K562 (cell line): ENCODE results near the gene FOXR1.

ENCODE experiments used
- BHLHE40 ChIP-seq: IDR thresholded peaks from 2 replicates; pipeline ENCODE4 v1.6.1; 2011; ENCODE audit warnings: low read length, improper control_type of control experiment
- FOXJ3 ChIP-seq: sonication (generic); formaldehyde crosslinking; IDR thresholded peaks from 2 replicates; pipeline ENCODE4 v1.4.0; 2020; ENCODE audit warnings: mild to moderate bottlenecking, missing genetic modification reagents
- MAZ ChIP-seq, 2 experiments: fragments of 450-650 bp in 1 of 2; sonication (generic) in 1 of 2; formaldehyde crosslinking; IDR thresholded peaks in 1 of 2; conservative IDR thresholded peaks in 1 of 2; 2 replicates each; pipeline versions ENCODE4 v1.4.0 to v1.5.0; 2020; ENCODE audit warnings: mild to moderate bottlenecking in 1 of 2, missing genetic modification reagents in 1 of 2
- MCM5 ChIP-seq: fragments of 450-650 bp; IDR thresholded peaks from 2 replicates; pipeline ENCODE4 v1.6.1; 2016; ENCODE audit warnings: low read depth
- MXI1 ChIP-seq: IDR thresholded peaks from 2 replicates; pipeline ENCODE4 v1.6.1; 2011; ENCODE audit warnings: low read depth, mild to moderate bottlenecking, improper control_type of control experiment, low read length
- POLR2A ChIP-seq: fragments of 450-650 bp; conservative IDR thresholded peaks from 2 replicates; pipeline ENCODE4 v1.6.1; 2016
- RFX5 ChIP-seq: IDR thresholded peaks from 2 replicates; pipeline ENCODE4 v1.6.1; 2011; ENCODE audit warnings: low read depth, mild to moderate bottlenecking, improper control_type of control experiment, low read length
- TF ChIP-seq, protein P1 (sequence below), 3 experiments: IDR thresholded peaks in 2 of 3; conservative IDR thresholded peaks in 1 of 3; 2 replicates each; pipeline ENCODE4 v1.5.1; 2011 to 2012; ENCODE audit warnings: low read length in 3 of 3, mild to moderate bottlenecking in 3 of 3, control low read depth in 2 of 3, improper control_type of control experiment in 1 of 3, inconsistent platforms in 1 of 3, low read depth in 1 of 3, mixed read lengths in 1 of 3, moderate library complexity in 1 of 3; ENCODE audit not compliant: insufficient read depth in 2 of 3
- TF ChIP-seq, protein P2 (sequence below): fragments of 250-450 bp; sonication (Bioruptor Pico); IDR thresholded peaks from 2 replicates; pipeline ENCODE4 v1.4.0; 2020
- TF ChIP-seq, protein P3 (sequence below): sonication (generic); formaldehyde crosslinking; IDR thresholded peaks from 2 replicates; pipeline ENCODE4 v1.9.0; 2022; ENCODE audit warnings: mild to moderate bottlenecking, missing genetic modification reagents

DNA sequence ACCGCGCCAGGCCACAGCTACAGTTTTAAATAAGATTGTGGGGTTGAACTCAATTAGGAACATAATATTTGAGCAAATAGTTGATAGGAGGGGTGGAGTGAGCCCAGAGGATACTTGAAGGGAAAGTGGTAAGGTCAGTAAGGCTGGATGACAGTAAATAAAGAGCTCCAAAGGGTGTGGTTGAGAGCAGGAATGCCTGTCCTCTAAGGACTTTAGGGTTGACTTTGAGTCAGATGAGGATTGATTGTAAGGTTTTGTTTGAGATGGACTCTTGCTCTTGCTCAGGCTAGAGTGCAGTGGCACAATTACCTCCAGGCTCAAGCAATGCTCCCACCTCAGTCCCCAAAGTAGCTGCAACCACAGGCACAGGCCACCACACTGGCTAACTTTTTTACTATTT is 2.4 kb downstream of the FOXR1 start:
- TF ChIP-seq FOXJ3 (CRISPR knock-in tag) (no peak), POLR2A (no peak), BHLHE40 (no peak), RFX5 (no peak), MXI1 (no peak), MAZ (CRISPR knock-in tag; conservative IDR thresholded peaks at IDR 0.05 in 1 of 2, IDR thresholded peaks at IDR 0.05 in 1 of 2) (no peak), MCM5 (no peak)
- TF ChIP-seq, protein P1, sequence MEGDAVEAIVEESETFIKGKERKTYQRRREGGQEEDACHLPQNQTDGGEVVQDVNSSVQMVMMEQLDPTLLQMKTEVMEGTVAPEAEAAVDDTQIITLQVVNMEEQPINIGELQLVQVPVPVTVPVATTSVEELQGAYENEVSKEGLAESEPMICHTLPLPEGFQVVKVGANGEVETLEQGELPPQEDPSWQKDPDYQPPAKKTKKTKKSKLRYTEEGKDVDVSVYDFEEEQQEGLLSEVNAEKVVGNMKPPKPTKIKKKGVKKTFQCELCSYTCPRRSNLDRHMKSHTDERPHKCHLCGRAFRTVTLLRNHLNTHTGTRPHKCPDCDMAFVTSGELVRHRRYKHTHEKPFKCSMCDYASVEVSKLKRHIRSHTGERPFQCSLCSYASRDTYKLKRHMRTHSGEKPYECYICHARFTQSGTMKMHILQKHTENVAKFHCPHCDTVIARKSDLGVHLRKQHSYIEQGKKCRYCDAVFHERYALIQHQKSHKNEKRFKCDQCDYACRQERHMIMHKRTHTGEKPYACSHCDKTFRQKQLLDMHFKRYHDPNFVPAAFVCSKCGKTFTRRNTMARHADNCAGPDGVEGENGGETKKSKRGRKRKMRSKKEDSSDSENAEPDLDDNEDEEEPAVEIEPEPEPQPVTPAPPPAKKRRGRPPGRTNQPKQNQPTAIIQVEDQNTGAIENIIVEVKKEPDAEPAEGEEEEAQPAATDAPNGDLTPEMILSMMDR (IDR thresholded peaks at IDR 0.05 in 2 of 3, conservative IDR thresholded peaks at IDR 0.05 in 1 of 3; ENCODE audit: insufficient read depth in 2 of 3, low read depth in 1 of 3, low read length in 3 of 3): no peak
- TF ChIP-seq, protein P2, sequence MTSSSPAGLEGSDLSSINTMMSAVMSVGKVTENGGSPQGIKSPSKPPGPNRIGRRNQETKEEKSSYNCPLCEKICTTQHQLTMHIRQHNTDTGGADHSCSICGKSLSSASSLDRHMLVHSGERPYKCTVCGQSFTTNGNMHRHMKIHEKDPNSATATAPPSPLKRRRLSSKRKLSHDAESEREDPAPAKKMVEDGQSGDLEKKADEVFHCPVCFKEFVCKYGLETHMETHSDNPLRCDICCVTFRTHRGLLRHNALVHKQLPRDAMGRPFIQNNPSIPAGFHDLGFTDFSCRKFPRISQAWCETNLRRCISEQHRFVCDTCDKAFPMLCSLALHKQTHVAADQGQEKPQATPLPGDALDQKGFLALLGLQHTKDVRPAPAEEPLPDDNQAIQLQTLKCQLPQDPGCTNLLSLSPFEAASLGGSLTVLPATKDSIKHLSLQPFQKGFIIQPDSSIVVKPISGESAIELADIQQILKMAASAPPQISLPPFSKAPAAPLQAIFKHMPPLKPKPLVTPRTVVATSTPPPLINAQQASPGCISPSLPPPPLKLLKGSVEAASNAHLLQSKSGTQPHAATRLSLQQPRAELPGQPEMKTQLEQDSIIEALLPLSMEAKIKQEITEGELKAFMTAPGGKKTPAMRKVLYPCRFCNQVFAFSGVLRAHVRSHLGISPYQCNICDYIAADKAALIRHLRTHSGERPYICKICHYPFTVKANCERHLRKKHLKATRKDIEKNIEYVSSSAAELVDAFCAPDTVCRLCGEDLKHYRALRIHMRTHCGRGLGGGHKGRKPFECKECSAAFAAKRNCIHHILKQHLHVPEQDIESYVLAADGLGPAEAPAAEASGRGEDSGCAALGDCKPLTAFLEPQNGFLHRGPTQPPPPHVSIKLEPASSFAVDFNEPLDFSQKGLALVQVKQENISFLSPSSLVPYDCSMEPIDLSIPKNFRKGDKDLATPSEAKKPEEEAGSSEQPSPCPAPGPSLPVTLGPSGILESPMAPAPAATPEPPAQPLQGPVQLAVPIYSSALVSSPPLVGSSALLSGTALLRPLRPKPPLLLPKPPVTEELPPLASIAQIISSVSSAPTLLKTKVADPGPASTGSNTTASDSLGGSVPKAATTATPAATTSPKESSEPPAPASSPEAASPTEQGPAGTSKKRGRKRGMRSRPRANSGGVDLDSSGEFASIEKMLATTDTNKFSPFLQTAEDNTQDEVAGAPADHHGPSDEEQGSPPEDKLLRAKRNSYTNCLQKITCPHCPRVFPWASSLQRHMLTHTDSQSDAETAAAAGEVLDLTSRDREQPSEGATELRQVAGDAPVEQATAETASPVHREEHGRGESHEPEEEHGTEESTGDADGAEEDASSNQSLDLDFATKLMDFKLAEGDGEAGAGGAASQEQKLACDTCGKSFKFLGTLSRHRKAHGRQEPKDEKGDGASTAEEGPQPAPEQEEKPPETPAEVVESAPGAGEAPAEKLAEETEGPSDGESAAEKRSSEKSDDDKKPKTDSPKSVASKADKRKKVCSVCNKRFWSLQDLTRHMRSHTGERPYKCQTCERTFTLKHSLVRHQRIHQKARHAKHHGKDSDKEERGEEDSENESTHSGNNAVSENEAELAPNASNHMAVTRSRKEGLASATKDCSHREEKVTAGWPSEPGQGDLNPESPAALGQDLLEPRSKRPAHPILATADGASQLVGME: no peak
- TF ChIP-seq, protein P3, sequence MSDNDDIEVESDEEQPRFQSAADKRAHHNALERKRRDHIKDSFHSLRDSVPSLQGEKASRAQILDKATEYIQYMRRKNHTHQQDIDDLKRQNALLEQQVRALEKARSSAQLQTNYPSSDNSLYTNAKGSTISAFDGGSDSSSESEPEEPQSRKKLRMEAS (CRISPR knock-in tag): no peak
